WTC11 (cell line): ENCODE measurements around the gene WDFY4. TPM values are rescaled to one million over a fixed set of nuclear protein-coding genes. Genes with fewer than 3 reads are reported as not detected.

Experiments
- ATAC-seq: fragments of 200-7000 bp; cut with Tn5 transposase; 2 replicates; pipeline ENCODE4 v1.10.0; 2021; ENCODE audit warnings: mild to moderate bottlenecking, moderate library complexity
- CTCF ChIA-PET: fragments of 300-600 bp; sonication (Branson Sonifier 250); formaldehyde crosslinking; loops from one replicate; lab custom pipeline; 2021; ENCODE audit warnings: antibody characterized with exemption; lab: Charles Lee
- POLR2A ChIA-PET: fragments of 350-600 bp; sonication (Branson Sonifier 250); formaldehyde crosslinking; loops from one replicate; lab custom pipeline; 2021; ENCODE audit warnings: antibody characterized with exemption; lab: Charles Lee
- DNase-seq: peaks from one replicate; pipeline ENCODE4 v3.0.0; 2021; ENCODE audit warnings: low spot score
- H3K27ac Mint-ChIP-seq: 2 replicates; pipeline ENCODE4 v1.8.0; 2021; ENCODE audit warnings: mixed read lengths
- H3K27me3 Mint-ChIP-seq: 2 replicates; pipeline ENCODE4 v1.8.0; 2021; ENCODE audit warnings: low read depth, mild to moderate bottlenecking, moderate library complexity, mixed read lengths
- H3K36me3 Mint-ChIP-seq: 2 replicates; pipeline ENCODE4 v1.8.0; 2021; ENCODE audit warnings: mixed read lengths
- H3K4me1 Mint-ChIP-seq: 2 replicates; pipeline ENCODE4 v1.8.0; 2022; ENCODE audit warnings: mixed read lengths
- H3K4me3 Mint-ChIP-seq: 2 replicates; pipeline ENCODE4 v1.8.0; 2021; ENCODE audit warnings: mild to moderate bottlenecking, moderate library complexity, mixed read lengths
- H3K9me3 Mint-ChIP-seq: 2 replicates; pipeline ENCODE4 v1.8.0; 2021; ENCODE audit warnings: mixed read lengths
- ARID4B ChIP-seq: sonication (generic); formaldehyde crosslinking; IDR thresholded peaks from 2 replicates; pipeline ENCODE4 v1.8.0; 2023; ENCODE audit warnings: missing genetic modification reagents, mild to moderate bottlenecking, borderline replicate concordance
- ATF3 ChIP-seq: sonication (generic); formaldehyde crosslinking; conservative IDR thresholded peaks from 2 replicates; pipeline ENCODE4 v1.8.1; 2022; ENCODE audit warnings: mild to moderate bottlenecking, missing genetic modification reagents
- ETV6 ChIP-seq: sonication (generic); formaldehyde crosslinking; IDR thresholded peaks from 2 replicates; pipeline ENCODE4 v1.8.1; 2022; ENCODE audit warnings: mild to moderate bottlenecking, missing genetic modification reagents
- IRF1 ChIP-seq: sonication (generic); formaldehyde crosslinking; IDR thresholded peaks from 2 replicates; pipeline ENCODE4 v1.8.0; 2023; ENCODE audit warnings: missing genetic modification reagents
- NFATC4 ChIP-seq: fragments of 250-450 bp; sonication (Bioruptor Pico); IDR thresholded peaks from 2 replicates; pipeline ENCODE4 v1.9.0; 2021; ENCODE audit warnings: mild to moderate bottlenecking
- OVOL2 ChIP-seq: fragments of 250-450 bp; sonication (Bioruptor Pico); IDR thresholded peaks from 2 replicates; pipeline ENCODE4 v1.9.0; 2021; ENCODE audit warnings: mild to moderate bottlenecking, borderline replicate concordance
- PREB ChIP-seq: sonication (generic); formaldehyde crosslinking; IDR thresholded peaks from 2 replicates; pipeline ENCODE4 v1.8.1; 2022; ENCODE audit warnings: mild to moderate bottlenecking, missing genetic modification reagents, moderate library complexity, borderline replicate concordance
- SMAD3 ChIP-seq: sonication (generic); formaldehyde crosslinking; IDR thresholded peaks from 2 replicates; pipeline ENCODE4 v1.8.0; 2022; ENCODE audit warnings: missing genetic modification reagents, mild to moderate bottlenecking, borderline replicate concordance
- USF2 ChIP-seq: sonication (generic); formaldehyde crosslinking; IDR thresholded peaks from 2 replicates; pipeline ENCODE4 v1.8.1; 2023; ENCODE audit warnings: mild to moderate bottlenecking, missing genetic modification reagents, moderate library complexity
- ZBTB43 ChIP-seq: sonication (generic); formaldehyde crosslinking; IDR thresholded peaks from 2 replicates; pipeline ENCODE4 v1.8.1; 2023; ENCODE audit warnings: mild to moderate bottlenecking, missing genetic modification reagents
- ZNF232 ChIP-seq: sonication (generic); formaldehyde crosslinking; IDR thresholded peaks from 2 replicates; pipeline ENCODE4 v1.8.0; 2022; ENCODE audit warnings: mild to moderate bottlenecking, missing genetic modification reagents
- ZNF396 ChIP-seq: fragments of 250-450 bp; sonication (Bioruptor Pico); IDR thresholded peaks from 2 replicates; pipeline ENCODE4 v1.8.0; 2021; ENCODE audit warnings: mild to moderate bottlenecking, moderate library complexity, borderline replicate concordance
- ZNF512 ChIP-seq: sonication (generic); formaldehyde crosslinking; IDR thresholded peaks from 2 replicates; pipeline ENCODE4 v1.8.1; 2022; ENCODE audit warnings: missing genetic modification reagents, borderline replicate concordance
- ZNF671 ChIP-seq: fragments of 250-450 bp; sonication (Bioruptor Pico); IDR thresholded peaks from 2 replicates; pipeline ENCODE4 v1.8.0; 2021; ENCODE audit warnings: mild to moderate bottlenecking
- total RNA-seq: library from RNA; stranded (reverse); gene quantifications from 3 replicates; pipeline ENCODE4 v1.2.3, GENCODE V29; 2021

WDFY4 gene
- total RNA-seq, 1 experiment from 2014 or later, result 0.13 TPM

GRCh38 chr10:48667960-48668590 lies 16.6 kb upstream of the WDFY4 start:
- no peak for TF ChIP-seq ZBTB43 (CRISPR knock-in tag)
- no peak for TF ChIP-seq SMAD3 (CRISPR knock-in tag)
- TF ChIP-seq NFATC4 (CRISPR knock-in tag), result no peak
- TF ChIP-seq IRF1 (CRISPR knock-in tag), result no peak
- TF ChIP-seq PREB (CRISPR knock-in tag), result no peak
- TF ChIP-seq ZNF671 (CRISPR knock-in tag), result no peak
- no peak for TF ChIP-seq ZNF512
- TF ChIP-seq ZNF396 (CRISPR knock-in tag), result no peak
- TF ChIP-seq OVOL2 (CRISPR knock-in tag), result no peak
- TF ChIP-seq ATF3 (CRISPR knock-in tag), result no peak
- TF ChIP-seq ETV6, result no peak
- TF ChIP-seq ZNF232 (CRISPR knock-in tag), result no peak
- TF ChIP-seq ARID4B (CRISPR knock-in tag), result no peak
- no peak for TF ChIP-seq USF2 (CRISPR knock-in tag)
- Mint-ChIP-seq H3K36me3 (peaks cover 8% of the 10 kb centered on the region), H3K27me3 (peaks cover 5% of the 10 kb centered on the region; the same call in 1 of the 2 replicates), H3K4me1 (peaks cover 5% of the 10 kb centered on the region), H3K27ac (no peak overlapping the region), H3K4me3 (no peak overlapping the region), H3K9me3 (peaks cover 27% of the 10 kb centered on the region)
- CTCF ChIA-PET, result no interaction called here
- DNase-seq, result no peak
- POLR2A ChIA-PET, result no interaction called here
- no peak for ATAC-seq
